HG03045 (cell line): ENCODE measurements around the gene CCR2.
"Not testable (repeated sequence)": the region's sequence is repeated elsewhere in the genome, so short reads cannot be mapped to it uniquely, and the experiment has no call there.

Experiments
- ATAC-seq: cut with Tn5 transposase; IDR thresholded peaks from one replicate; pipeline ENCODE4 v1.9.1; 2021; ENCODE audit warnings: mild to moderate bottlenecking, moderate library complexity; ENCODE audit not compliant: unreplicated experiment

Gene CCR2

DNA sequence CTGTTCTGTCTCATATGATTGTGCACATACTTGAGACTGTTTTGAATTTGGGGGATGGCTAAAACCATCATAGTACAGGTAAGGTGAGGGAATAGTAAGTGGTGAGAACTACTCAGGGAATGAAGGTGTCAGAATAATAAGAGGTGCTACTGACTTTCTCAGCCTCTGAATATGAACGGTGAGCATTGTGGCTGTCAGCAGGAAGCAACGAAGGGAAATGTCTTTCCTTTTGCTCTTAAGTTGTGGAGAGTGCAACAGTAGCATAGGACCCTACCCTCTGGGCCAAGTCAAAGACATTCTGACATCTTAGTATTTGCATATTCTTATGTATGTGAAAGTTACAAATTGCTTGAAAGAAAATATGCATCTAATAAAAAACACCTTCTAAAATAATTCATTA is 21.9 kb downstream of the CCR2 start:
- ATAC-seq = no peak

DNA sequence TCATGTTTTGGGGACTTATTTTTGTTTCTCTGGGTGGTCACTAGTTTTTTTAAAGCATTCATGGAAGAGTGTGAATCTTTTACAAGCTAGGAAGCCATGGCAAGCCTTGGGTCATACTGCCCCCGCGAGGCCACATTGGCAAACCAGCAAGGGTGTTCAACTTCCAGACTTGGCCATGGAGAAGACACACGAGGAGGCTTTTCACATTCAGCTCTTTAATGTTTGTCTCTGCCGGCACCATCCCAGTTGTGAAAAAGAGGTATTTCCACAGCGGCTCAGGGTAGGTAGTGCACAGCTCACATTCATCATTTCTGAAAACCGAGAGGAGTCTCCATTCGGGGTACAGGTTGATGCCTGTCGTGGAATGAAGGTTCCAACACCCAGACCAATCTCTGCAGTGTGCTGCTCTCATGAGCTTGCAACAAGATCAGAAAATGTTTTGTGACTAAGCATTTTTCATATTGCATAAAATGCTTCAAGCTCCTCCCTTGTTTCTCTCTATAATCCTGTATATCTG is 24.6 kb downstream of the CCR2 start:
- ATAC-seq = no peak

DNA sequence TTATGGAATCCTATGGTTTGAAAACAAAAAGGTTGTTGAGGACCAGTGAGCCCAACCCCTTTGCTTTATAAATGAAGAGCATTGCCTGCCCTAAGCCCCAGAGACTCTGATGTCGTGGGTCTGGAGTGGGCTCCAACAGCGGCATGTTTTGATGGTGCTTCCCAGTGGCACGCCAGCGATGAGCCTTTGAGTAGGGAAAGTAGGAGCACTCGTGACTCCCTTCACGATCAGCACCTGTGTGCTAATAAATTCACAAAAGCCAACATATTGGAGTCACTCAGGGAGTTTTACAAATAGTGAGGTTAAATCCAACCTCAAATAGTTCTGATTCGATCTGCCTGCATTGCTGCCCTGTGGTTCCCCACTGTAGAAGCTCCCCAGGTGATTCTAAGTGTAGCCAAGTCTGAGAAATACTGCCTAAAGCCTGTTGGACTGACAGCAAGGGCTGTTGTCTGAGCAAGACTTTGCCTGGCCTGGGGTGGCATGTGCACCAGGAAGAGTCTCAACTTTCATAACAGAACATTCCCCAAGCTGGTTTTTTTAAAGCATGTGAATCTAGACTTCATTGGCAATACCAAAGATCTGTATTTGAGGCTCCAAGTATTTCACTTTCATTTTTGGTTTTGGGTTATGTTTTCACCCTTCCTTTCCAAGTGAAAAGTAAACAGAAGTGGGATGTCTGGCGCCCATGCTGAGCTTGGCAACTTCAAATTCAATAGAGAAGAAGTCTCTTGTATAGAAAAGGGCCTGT is 26.7 kb downstream of the CCR2 start:
- ATAC-seq = no peak

DNA sequence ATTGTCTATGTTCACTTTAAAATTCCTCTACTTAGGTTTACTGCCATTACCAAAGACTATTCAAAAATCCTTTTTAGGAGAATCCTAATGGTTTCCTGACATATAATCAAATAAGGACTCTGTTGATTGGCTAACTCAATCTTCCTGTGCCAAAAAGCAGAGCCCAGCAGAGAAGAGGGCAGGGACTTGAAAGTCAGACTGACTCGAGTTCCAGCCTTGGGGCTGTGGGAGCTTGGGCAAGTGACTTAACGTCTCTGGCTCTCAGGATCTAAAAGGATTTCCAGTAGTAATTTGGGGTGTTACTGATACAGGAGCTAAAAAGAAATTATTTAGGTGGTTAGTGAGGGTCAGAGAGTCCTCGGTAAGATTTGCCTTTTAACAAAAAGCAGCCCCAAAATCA is 27.7 kb downstream of the CCR2 start:
- no peak for ATAC-seq

- ATAC-seq = no peak
These were observed 29.5 kb downstream of the CCR2 start for GRCh38 chr3:46383211-46383950.

DNA sequence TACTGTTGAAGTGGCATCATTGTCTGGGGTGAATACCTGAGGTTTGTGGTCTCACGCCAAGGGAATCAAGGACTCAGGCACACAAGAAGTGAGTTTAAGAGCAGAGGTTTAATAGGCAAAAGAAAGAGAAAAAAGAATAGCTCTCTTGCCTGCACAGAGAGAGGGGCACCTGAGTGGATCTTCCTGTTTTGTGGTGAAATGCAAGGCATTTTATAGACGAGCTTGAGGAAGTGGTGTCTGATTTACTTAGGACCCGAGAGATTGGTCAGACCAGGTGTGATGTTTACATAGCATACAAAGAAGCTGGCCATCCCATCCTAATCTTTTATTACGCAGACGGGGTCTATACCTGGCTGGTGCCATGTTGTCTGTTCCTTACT is 30.0 kb downstream of the CCR2 start:
- ATAC-seq = no peak

DNA sequence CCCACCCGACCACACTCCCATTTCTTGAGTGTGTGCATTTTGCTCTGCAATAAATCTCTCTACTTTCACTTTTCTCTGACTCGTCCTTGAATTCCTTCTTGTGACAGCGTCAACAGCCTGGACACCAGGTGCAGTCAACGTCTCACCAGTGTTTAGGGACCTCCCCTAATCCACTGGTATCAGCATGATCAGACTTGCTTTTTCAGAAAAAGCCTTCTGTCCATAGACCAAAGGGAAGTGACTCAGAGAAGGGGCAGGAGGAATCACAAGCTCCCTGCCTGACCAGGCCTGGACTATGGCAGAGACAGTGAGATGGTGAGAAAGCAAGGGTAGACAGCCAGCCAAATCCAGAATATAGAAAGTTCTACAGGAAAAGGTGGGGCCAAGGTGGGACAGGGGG is 32.3 kb downstream of the CCR2 start:
- no peak for ATAC-seq

GRCh38 chr3:46388847-46389246 is 34.9 kb downstream of the CCR2 start:
- ATAC-seq = not testable (repeated sequence)

DNA sequence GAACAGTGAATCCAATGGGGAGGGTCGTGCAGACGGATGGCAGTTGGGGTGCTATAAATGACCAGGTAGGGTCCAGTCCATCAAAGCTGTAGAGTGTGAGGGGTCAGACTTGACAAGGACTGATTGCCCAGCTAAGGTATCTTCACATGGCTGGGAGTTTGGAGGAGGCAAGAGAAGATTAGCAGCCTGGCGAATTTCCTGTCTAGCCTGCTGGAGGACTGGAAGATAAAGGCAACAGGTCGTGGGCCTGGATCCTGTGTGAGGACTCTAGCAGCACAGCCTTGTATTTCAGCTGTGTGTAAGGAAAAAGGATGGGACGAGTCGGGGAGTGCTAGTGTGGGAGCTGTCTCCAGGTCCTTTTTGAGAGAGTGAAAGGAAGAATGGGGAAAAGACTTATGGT is 35.4 kb downstream of the CCR2 start:
- ATAC-seq = no peak

DNA sequence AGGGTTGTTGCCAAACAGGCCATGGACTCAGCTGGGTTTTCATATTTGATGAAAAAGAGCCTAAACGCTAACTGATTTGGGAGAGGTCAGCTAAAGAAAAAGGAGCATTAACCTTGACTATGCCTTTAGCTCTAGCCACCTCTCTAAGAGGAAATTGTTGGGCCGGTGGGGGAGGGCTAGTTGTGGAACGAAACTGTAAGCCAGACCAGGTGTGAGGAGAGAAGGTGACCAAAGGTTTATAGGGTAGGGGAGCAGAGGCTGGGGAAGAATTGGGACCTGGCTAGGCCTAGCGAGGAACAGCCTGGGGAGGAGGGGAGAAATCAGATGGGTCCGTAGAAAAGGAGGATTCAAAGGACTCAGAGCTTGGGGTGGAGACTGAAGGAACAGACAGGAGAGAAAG is 37.6 kb downstream of the CCR2 start:
- not testable (repeated sequence) for ATAC-seq

DNA sequence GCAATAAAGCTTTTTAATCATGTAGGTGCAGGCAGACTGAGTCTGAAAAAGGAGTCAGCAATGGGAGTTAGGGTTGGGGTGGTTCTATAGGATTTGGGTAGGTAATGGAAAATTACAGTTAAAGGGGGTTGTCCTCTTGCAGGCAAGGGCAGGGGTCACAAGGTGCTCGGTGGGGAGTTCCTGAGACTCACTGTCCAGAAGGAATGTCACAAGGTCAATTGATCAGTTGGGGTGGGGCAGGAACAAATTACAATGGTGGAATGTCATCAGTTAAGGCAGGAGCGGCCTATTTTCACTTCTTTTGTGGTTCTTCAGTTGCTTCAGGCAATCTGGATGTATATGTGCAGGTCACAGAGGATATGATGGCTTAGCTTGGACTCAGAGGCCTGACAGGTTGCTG is 39.1 kb downstream of the CCR2 start:
- ATAC-seq = no peak

DNA sequence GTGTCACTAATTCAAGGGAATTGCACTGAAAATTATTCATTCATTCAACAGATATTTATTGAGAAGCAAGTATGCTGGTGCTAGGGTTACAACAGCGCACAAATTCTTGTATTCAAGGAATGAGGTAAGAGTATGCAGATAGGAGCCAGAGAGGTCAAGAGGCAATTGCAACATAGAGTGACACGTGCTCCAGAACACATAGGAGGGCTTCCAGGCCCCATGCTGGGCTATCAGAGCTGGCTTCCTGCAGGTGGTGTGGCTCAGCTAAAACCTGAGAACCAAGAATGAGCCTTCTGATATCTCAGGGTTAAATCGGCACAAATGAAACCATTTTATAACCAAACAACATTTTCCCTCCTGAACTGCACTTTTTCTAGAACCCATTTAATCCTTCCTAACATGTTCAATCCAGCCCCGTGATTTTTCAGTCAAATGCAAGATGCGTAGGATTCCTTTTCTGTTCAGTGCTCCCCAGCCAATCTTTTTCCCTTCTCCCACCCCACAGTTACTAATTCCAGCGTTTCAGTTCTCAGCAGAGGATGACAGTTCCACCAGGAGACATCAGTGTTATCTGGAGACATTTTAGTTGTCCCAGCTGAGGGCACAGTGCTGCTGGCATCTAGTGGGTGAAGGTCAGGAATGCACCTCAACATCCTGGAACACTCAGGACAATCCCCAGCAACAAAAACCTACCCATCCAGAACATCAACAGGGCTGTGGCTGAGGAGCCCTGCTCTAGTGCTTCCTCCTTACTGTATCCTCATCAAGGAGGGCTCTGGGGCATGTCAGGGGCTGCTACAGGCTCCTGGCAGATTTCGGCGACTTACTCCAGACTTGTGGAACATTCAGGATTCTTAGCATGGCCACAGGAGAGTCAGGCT is 39.9 kb downstream of the CCR2 start:
- no peak for ATAC-seq

DNA sequence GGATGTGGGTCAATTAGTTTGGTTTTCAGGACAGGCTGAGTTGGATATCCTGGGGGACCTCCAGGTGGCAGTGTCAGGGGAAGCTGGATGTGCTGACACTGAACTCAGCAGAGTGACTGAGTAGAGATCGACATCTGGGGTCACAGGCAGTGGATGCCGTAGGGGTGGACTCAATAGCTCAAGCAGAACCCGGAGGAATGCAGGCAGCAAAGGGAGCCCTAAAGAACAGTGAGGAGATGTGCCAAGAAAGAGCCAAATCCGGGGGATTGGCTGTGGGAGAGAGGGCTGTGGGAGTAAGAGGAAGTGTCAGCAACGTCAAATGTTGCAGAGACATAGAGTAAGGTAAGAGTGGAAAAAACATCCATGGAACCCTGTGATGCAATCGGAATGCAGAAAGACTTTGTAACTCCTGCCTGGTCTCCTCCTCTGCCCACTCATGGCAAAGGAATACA is 41.3 kb downstream of the CCR2 start:
- ATAC-seq = no peak

DNA sequence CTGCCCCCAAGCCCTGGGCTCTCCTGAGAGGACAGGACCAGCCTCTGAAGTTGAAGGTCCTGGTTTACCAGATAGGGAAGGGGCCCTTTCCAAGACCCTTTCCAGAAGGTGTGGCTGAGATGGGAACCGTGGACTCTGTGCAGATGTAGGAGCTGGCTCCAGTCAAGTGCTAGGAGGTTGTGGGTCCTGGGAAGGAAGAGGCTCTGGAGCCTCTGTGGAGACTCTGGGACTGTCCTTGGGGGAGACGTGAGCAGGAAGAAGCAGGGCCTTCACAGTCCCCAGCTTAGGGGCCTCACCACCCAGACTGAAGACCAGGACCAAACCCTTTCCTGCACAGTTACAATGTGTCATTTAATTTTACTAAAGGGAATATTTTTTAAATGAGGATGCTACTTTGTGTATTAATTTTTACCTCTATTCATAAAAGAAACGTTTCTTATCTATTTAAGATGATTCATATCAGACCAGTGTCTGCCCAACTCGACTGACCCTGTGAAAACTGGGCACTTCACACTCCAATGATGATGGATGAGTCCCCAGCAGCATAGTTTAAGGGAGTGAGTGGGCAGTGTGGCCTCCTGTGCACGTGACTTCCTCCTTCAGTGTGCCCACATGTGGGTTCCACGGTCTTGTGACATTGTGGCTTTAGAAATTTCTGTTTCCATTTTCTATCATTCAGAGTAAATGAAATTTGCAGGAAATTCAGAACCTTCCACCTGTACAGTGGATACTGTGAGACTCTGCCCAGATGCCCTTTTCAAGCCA is 42.0 kb downstream of the CCR2 start:
- ATAC-seq = no peak

DNA sequence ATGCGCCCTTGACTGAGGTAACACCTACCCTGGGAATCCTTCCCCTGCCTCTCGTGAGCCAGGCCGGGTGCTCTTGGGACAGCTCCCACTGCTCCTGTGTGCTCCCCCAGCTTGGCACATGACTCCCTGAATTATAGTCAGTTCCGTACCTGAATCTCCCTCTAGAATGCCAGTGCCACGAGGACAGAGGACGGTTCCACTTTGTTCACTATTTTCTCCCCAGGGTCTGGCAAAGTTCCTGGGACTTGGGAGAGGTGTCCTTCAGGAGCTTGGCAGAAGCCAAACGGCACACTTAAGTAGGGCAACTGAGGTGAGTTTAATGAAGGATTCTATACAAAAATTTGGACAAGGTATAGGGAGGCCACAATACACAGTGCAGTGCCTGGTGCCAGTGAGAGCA is 43.2 kb downstream of the CCR2 start:
- no peak for ATAC-seq

GRCh38 chr3:46398186-46398955 is 44.5 kb downstream of the CCR2 start:
- ATAC-seq = no peak

- ATAC-seq = no peak
These were observed 45.2 kb downstream of the CCR2 start for GRCh38 chr3:46399098-46399497.

DNA sequence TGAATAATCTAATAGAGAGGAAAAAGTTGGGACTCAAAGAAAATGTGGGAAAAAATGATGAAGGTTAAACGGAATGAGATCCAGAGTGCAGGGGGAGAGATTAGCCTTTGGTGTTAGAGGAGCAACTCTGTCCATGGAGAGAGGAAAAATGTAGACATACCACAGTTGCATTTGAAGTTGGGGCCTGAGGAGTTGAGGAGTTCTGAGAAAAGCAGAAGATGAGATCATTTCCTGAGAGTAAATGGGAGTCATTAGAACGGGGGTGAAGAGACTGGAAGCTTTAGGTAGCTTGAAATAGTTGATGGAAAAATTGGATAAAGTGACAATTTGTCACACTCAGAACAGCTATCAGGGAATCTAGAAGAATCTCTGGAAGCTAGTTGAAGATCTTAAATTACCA is 45.6 kb downstream of the CCR2 start:
- no peak for ATAC-seq

DNA sequence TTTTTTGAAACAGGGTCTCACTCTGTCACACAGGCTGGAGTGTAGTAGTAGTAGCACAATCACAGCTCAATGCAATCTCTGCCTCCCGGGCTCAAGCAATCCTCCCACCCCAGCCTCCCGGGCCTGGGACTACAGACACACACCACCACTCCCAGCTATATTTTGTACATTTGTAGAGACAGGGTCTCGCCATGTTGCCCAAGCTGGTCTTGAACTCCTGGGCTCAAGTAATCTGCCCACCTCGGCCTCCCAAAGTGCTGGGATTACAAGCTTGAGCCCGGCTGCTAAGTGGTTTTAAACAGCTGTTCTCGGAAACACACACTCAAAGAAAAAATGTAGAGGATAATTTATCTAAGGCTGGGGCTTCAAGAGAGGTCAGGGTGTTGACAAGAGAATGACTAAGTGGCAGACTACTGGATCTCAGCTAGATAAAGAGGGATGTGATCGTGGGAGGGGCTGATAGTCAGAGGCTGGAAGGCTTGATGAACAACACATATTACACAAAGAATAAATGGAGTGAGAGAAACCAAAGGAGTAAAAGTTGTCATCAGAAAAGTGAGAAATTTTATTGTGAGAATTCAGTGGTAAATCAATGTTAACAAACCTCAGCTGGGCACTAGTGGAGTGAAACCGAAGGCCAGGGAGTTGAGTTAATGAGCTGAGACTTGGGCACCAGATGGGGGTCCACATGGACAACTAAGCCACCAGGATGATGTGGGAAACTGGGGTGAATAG is 46.3 kb downstream of the CCR2 start:
- no peak for ATAC-seq
